Left lung (tissue), 10 donors: ENCODE data around the gene FADS3. TPM values are rescaled to one million over a fixed set of nuclear protein-coding genes. Genes with fewer than 3 reads are reported as not detected.
A peak's percentile ranks its signal among the peaks of the same experiment; 100 is the strongest.

ENCODE experiments used
- ATAC-seq: fragments of 200-7000 bp; cut with Tn5 transposase; one replicate; pipeline ENCODE4 v1.9.1; 2020; ENCODE audit warnings: moderate library complexity
- DNase-seq, 4 donors: peaks; one replicate each; pipeline ENCODE4 v3.0.0-alpha.2; 2013 to 2020
- H3K27ac ChIP-seq, 2 donors: fragments of 200-600 bp; sonication (generic) in 1 of 2; one replicate each; pipeline versions ENCODE4 v1.5.0 to v1.8.0; 2020 to 2021
- H3K27me3 ChIP-seq, 2 donors: fragments of 200-600 bp; sonication (generic) in 1 of 2; one replicate each; pipeline versions ENCODE4 v1.5.0 to v1.8.0; 2020 to 2021
- H3K36me3 ChIP-seq, 2 donors: fragments of 200-600 bp; sonication (generic) in 1 of 2; one replicate each; pipeline versions ENCODE4 v1.5.0 to v1.8.0; 2020 to 2021
- H3K4me1 ChIP-seq, 2 donors: fragments of 200-600 bp; one replicate each; pipeline ENCODE4 v1.8.0; 2021
- H3K4me3 ChIP-seq, 2 donors: fragments of 200-600 bp; sonication (generic) in 1 of 2; one replicate each; pipeline versions ENCODE4 v1.5.0 to v1.8.0; 2020 to 2021; ENCODE audit warnings: mild to moderate bottlenecking in 1 of 2
- H3K9me3 ChIP-seq, 2 donors: fragments of 200-600 bp; sonication (generic) in 1 of 2; one replicate each; pipeline versions ENCODE4 v1.5.0 to v1.8.0; 2020 to 2021
- CTCF ChIP-seq, 2 donors: fragments of 200-600 bp; sonication (generic) in 1 of 2; IDR thresholded peaks; one replicate each; pipeline versions ENCODE4 v1.5.0 to v1.8.0; 2021; ENCODE audit warnings: antibody characterized with exemption in 2 of 2
- intact Hi-C, 2 donors: fragments of 100-400 bp; cut with DNase I; formaldehyde crosslinking; loops; one replicate each; pipeline versions ENCODE4 v1.11.2 to v1.14.2; 2022
- polyA plus RNA-seq, 6 donors: library from polyadenylated mRNA; unstranded; fragments of 120-200 nt; gene quantifications; one replicate each; pipeline ENCODE4 v1.2.1, GENCODE V29; 2013; ENCODE audit not compliant: insufficient read length in 6 of 6
- total RNA-seq, 2 donors: library from RNA; stranded (reverse); fragmentation: NEBNext Ultra II Directional; extraction: Animal tissue kit (Norgen Biotek cat#: 25700); gene quantifications; one replicate each; pipeline ENCODE4 v1.2.1, GENCODE V29; 2021
- donor health status: DM: no; HTN: yes; CAD: no.
- donor health status: DM: no; HTN: no; CAD: no.

FADS3 gene
- total and polyA plus RNA-seq, 8 donors, result 8.3 to 71.4 (median 12.9) TPM

GRCh38 chr11:61923166-61924063, 32.1 kb upstream of the FADS3 start:
- intact Hi-C loops, result no loop called here
- Histone ChIP-seq H3K4me3 (no peak overlapping the region), H3K36me3 (no peaks in the 10 kb centered on the region), H3K27me3 (peaks cover 0 to 22% of the 10 kb centered on the region in 2 donors), H3K27ac (peak overlapping the region; percentile 41 to 75), H3K4me1 (peaks cover 12 to 17% of the 10 kb centered on the region in 2 donors), H3K9me3 (no peaks in the 10 kb centered on the region)
- peak; percentile 57 to 84 (median 74) for DNase-seq
- no peak for TF ChIP-seq CTCF (IDR thresholded peaks at IDR 0.05)
- peak; percentile 72 for ATAC-seq

- peak overlapping the region; percentile 41 to 75 for H3K27ac ChIP-seq
- no peaks in the 10 kb centered on the region for H3K36me3 ChIP-seq
- ATAC-seq (peak; percentile 72), DNase-seq (peak in 3 of 4 donors; percentile 42 to 75 (median 67))
- H3K27me3 ChIP-seq, result peaks cover 0 to 30% of the 10 kb centered on the region in 2 donors
- peaks cover 12 to 26% of the 10 kb centered on the region in 2 donors for H3K4me1 ChIP-seq
- H3K9me3 ChIP-seq, result no peaks in the 10 kb centered on the region
- H3K4me3 ChIP-seq, result no peak overlapping the region
- intact Hi-C loops, result no loop called here
- no peak for TF ChIP-seq CTCF (IDR thresholded peaks at IDR 0.05)
These were observed 31.2 kb upstream of the FADS3 start for GRCh38 chr11:61922539-61922938.

GRCh38 chr11:61921446-61921845, 30.1 kb upstream of the FADS3 start:
- peaks cover 0 to 41% of the 10 kb centered on the region in 2 donors for H3K27me3 ChIP-seq
- no peak overlapping the region for H3K4me3 ChIP-seq
- no peaks in the 10 kb centered on the region for H3K36me3 ChIP-seq
- TF ChIP-seq CTCF (IDR thresholded peaks at IDR 0.05), result no peak
- peaks cover 12 to 35% of the 10 kb centered on the region in 2 donors for H3K4me1 ChIP-seq
- DNase-seq (no peak), ATAC-seq (no peak)
- H3K9me3 ChIP-seq, result no peaks in the 10 kb centered on the region
- intact Hi-C loops, result no loop called here
- no peak overlapping the region for H3K27ac ChIP-seq

- intact Hi-C loops, result no loop called here
- H3K27me3 ChIP-seq, result peaks cover 0 to 51% of the 10 kb centered on the region in 2 donors
- no peak overlapping the region for H3K27ac ChIP-seq
- ATAC-seq, result no peak
- H3K36me3 ChIP-seq, result no peaks in the 10 kb centered on the region
- TF ChIP-seq CTCF (IDR thresholded peaks at IDR 0.05), result no peak
- H3K4me3 ChIP-seq, result no peak overlapping the region
- no peaks in the 10 kb centered on the region for H3K9me3 ChIP-seq
- DNase-seq, result peak in 1 of 4 donors; percentile 67
- H3K4me1 ChIP-seq, result peaks cover 12 to 37% of the 10 kb centered on the region in 2 donors
These were observed 28.6 kb upstream of the FADS3 start for GRCh38 chr11:61919705-61920631.
